Amygdala (tissue), 56 donors: ENCODE data around the gene FXYD2.

Experiments used
- DNase-seq, 56 donors: peaks; one replicate each; lab custom pipeline; 2025; lab: John Stamatoyannopoulos, UW

Gene FXYD2

GRCh38 chr11:117806846-117807245 is 17.7 kb downstream of the FXYD2 start:
- DNase-seq, result no peak

GRCh38 chr11:117805045-117805444 is 19.5 kb downstream of the FXYD2 start:
- no peak for DNase-seq

GRCh38 chr11:117803896-117804295 is 20.6 kb downstream of the FXYD2 start:
- no peak for DNase-seq

GRCh38 chr11:117799634-117800033 is 24.9 kb downstream of the FXYD2 start:
- DNase-seq, result no peak

- peak in 32 of 56 donors; percentile 24 to 73 (median 46) for DNase-seq
Observed at GRCh38 chr11:117796872-117797529, 27.5 kb downstream of the FXYD2 start, which contains the start of gene DSCAML1. Gene DSCAML1 (minus strand): TSS chr11:117797216. CDS start chr11:117797079, 137 bp downstream.

- DNase-seq, result no peak
Observed at GRCh38 chr11:117796456-117796871, 28.1 kb downstream of the FXYD2 start.

- DNase-seq, result peak in 1 of 56 donors; percentile 27
Observed at GRCh38 chr11:117795638-117796455, 28.7 kb downstream of the FXYD2 start.

- peak in 7 of 56 donors; percentile 25 to 71 (median 43) for DNase-seq
Observed at GRCh38 chr11:117794772-117795629, 29.5 kb downstream of the FXYD2 start.

GRCh38 chr11:117794135-117794534 is 30.4 kb downstream of the FXYD2 start:
- peak in 10 of 56 donors; percentile 26 to 56 (median 34) for DNase-seq

GRCh38 chr11:117793583-117793982 is 31.0 kb downstream of the FXYD2 start:
- peak in 7 of 56 donors; percentile 21 to 64 (median 43) for DNase-seq

- peak in 1 of 56 donors; percentile 57 for DNase-seq
Observed at GRCh38 chr11:117792992-117793391, 31.6 kb downstream of the FXYD2 start.

GRCh38 chr11:117792241-117792640 is 32.3 kb downstream of the FXYD2 start:
- DNase-seq, result no peak

- DNase-seq, result no peak
Observed at GRCh38 chr11:117790279-117790678, 34.3 kb downstream of the FXYD2 start.

- DNase-seq, result no peak
Observed at GRCh38 chr11:117789241-117789640, 35.3 kb downstream of the FXYD2 start.

GRCh38 chr11:117786135-117786870 is 38.2 kb downstream of the FXYD2 start:
- peak in 1 of 56 donors; percentile 39 for DNase-seq

- DNase-seq, result no peak
Observed at GRCh38 chr11:117782101-117782500, 42.4 kb downstream of the FXYD2 start.

GRCh38 chr11:117781627-117782026 is 42.9 kb downstream of the FXYD2 start:
- DNase-seq, result no peak

GRCh38 chr11:117780456-117780855 is 44.1 kb downstream of the FXYD2 start:
- DNase-seq, result no peak

- DNase-seq, result no peak
Observed at GRCh38 chr11:117774553-117774952, 50.0 kb downstream of the FXYD2 start.

- peak in 1 of 56 donors; percentile 28 for DNase-seq
Observed at GRCh38 chr11:117772360-117772759, 52.2 kb downstream of the FXYD2 start.
